HFF-Myc (cell line): Measurements from ENCODE around the gene GOLGA8N.

Experiments used
- DNase-seq: peaks from one replicate; pipeline ENCODE4 v3.0.0-alpha.2; 2011; ENCODE audit warnings: low read depth; ENCODE audit errors: extremely low read depth
- H3K4me3 ChIP-seq: replicated peaks from 2 replicates; pipeline ENCODE4 v1.5.1; 2011; ENCODE audit warnings: low read depth, mild to moderate bottlenecking, control low read depth, low read length
- TF ChIP-seq, protein P1 (sequence below): IDR thresholded peaks from 2 replicates; pipeline ENCODE4 v1.5.1; 2012; ENCODE audit warnings: mild to moderate bottlenecking, low read depth, low read length, control low read depth; ENCODE audit errors: missing control alignments

GOLGA8N gene

DNA sequence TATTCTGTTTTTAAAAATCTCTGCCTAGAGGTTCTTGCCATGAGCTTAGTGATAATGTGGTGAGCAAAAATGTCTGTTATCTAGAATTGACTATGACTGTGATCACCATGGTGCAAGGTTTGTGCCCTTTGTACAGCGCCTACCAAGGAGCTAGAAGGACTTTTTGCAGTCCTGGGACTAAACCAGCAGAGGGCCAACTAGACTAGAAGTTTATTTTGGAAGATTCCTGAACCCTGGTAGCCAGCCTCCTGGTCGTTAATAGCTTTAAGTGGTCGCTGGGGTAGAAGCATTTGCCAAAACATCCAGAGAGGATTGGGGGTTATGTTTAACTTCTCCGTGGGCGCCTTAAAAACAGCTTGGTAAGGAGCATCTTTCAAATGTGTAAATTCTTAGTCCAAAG, 56.1 kb downstream of the GOLGA8N start:
- no peak overlapping the region for H3K4me3 ChIP-seq
- TF ChIP-seq, protein P1, sequence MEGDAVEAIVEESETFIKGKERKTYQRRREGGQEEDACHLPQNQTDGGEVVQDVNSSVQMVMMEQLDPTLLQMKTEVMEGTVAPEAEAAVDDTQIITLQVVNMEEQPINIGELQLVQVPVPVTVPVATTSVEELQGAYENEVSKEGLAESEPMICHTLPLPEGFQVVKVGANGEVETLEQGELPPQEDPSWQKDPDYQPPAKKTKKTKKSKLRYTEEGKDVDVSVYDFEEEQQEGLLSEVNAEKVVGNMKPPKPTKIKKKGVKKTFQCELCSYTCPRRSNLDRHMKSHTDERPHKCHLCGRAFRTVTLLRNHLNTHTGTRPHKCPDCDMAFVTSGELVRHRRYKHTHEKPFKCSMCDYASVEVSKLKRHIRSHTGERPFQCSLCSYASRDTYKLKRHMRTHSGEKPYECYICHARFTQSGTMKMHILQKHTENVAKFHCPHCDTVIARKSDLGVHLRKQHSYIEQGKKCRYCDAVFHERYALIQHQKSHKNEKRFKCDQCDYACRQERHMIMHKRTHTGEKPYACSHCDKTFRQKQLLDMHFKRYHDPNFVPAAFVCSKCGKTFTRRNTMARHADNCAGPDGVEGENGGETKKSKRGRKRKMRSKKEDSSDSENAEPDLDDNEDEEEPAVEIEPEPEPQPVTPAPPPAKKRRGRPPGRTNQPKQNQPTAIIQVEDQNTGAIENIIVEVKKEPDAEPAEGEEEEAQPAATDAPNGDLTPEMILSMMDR, result peak; percentile 40
- DNase-seq, result no peak

DNA sequence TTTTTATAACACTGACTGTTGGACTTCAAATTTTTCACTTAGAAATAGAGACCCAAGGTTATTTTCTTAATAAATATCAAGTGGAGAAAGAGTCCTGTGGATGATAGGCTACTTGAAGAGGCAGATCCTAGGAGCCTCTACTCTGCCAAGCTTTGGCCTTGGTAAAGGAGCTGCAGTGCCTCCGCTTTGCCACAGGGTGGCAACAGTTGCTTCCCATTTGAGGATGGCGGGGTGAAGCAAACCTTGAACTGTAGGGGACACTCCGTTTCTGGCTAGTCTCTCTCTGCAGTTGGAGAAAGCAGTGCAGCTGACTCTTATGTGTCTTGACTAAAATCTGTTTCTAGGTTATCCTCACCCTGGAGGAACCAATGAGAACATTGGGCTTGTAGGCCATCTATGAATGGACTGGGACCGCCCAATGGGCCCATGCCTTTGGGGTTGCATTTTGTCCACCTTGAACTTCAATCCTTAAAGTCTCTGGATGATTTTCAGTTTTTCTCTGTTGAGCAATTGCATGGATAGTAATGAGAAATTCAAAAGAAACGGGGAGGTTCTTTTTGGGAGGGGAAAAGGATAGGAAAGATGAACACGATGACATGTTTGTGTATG, 58.1 kb downstream of the GOLGA8N start:
- no peak for DNase-seq
- TF ChIP-seq, protein P1, result peak; percentile 94
- no peak overlapping the region for H3K4me3 ChIP-seq

DNA sequence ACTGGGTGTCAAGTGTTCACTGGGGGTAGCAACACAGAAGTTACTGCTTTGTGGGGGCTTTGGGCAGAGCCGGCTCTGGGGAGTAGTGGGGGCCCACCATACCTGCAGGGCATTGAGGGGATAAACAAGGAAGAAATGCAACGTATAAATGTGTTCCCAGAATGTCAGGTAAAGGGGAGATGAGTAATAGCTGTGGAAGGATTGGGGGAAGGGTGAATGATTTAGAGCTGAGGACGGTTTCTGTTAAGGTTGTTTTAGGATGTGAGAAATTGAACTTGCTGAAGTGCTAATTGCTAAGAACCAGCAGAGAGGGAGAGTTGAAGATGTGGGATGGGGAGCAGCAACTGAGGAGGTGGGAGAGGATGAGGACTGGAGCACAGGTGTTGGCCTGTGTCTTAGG, 58.9 kb downstream of the GOLGA8N start:
- TF ChIP-seq, protein P1, result no peak
- no peak for DNase-seq
- H3K4me3 ChIP-seq, result no peak overlapping the region

DNA sequence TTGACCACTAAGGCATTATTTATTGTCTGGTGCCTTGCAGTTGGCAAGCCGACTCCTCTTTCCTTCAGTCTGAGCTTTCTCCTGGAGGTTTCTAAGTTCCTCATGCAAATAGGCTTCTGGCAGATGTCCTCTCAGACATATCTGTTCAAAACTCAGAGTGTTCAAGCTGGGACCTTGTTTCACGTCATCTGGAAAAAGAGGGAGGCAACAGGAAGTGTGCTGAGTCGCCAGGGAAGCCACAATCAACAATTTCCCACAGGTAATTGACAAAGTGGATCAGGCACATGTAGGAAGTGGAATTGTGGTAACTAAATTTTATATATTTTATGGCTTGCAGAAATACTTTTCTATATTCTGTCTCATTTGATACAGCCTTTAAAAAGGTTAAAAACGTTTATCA, 62.8 kb downstream of the GOLGA8N start:
- DNase-seq, result no peak
- H3K4me3 ChIP-seq, result no peak overlapping the region
- TF ChIP-seq, protein P1, result no peak

DNA sequence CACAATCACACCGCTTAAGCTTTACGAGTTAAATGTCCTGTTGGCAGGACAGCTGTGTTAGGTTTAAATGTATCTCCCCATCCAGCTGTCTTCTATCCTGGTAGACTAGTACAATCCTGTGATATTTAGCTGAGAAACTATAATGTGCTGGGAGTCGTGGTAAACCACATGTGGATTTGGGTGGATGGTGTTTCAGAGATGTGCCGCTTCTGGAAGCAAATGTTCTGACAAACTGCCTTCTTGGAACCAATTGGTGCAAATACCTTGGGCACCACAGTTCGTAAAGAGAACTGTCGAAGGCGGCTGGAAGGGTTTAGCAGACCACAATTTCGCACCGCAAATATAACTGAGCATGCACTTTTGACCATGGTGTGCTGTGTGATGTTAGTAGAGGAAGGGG, 63.2 kb downstream of the GOLGA8N start:
- no peak for DNase-seq
- TF ChIP-seq, protein P1, result no peak
- H3K4me3 ChIP-seq, result no peak overlapping the region
